DMS 273 (cell line): ENCODE measurements around the gene TMEM258.

ENCODE experiments used
- DNase-seq: peaks from one replicate; lab custom pipeline; 2025; ENCODE audit not compliant: unreplicated experiment; lab: John Stamatoyannopoulos, UW

TMEM258 gene

DNA sequence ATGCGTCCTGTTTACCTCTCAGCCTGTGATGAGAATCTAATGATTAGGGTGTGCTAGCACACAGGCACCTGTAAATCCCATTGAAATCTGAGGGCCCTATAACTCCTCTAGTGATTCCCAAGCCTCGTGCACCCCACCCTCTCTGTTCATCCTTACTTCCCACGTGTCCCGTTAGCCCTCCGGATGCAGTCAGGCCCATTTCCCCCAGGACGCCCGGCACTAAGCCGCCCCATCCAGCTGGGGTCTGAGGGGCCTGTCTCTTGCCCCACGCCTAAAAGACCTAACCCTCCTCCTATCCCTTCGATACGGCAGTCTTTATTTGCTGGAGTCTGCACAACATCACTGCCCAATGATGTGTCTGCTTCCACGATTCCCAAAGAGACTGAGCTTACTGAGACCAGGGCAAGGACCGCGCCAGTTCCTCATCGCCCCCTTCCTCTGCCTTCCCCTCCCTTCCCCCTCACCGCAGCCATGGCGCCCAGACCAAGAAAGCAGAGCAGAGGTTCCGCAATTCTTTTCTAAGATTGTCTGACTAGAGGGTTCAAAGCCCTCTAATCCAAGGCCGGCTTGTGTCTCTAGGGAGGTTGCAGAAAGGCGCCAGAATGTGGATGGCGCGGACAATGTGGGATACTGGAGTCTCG, 34.7 kb upstream of the TMEM258 start:
- no peak for DNase-seq

GRCh38 chr11:61820174-61820573, 27.8 kb upstream of the TMEM258 start:
- no peak for DNase-seq

GRCh38 chr11:61817471-61818202, 25.2 kb upstream of the TMEM258 start:
- DNase-seq: no peak

- peak; percentile 97 for DNase-seq
These were observed 24.5 kb upstream of the TMEM258 start, which contains the start of gene FADS1 for GRCh38 chr11:61816736-61817455. FADS1 (minus strand) TSS chr11:61817003; CDS start chr11:61816929, 74 bp downstream.

DNA sequence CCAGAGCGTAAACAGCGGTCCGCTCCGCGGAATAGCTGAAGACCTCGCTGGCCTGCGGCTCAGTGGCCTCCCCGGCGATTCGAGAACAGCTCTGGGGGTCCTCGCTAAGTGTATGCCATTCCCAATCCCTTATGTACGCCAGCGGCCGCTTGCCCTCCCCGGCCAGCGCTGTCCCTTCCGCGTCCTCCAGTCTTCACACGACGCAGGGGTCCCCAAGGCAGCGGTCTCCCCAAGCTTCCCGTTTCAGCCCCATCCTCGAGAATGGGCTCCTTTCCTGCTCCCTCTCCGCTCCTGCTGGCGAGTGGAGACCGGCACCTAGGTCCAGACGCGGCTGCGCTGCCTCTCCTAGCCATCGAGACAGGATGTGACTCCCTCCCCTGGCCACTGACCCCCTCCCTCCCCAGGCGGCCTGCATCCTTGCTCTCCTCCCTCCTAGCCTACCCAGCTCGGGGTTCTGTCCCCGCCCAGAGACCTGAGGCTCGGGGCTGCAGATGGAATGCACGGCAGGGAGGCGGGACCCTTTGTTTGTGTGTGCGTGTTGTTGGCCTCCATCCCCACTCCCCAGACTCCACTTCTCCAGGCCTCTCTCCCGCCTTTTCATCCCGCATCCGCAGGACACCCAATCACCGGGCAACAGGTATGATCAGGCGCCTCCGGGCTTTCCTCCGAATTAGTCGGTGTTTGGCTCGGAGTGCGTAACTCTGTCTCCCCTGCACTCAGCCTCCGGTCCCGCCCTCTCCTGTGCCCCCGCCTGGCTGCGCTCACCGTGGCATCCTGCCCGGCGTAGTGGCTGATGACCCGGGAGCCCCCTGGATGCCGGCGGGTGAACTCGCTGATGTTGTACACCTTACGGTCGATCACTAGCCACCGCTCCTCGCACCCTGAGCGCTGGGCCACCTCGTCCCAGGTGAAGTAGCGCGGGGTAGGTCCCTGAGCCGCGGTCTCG, 23.7 kb upstream of the TMEM258 start:
- DNase-seq: peak; percentile 90

DNA sequence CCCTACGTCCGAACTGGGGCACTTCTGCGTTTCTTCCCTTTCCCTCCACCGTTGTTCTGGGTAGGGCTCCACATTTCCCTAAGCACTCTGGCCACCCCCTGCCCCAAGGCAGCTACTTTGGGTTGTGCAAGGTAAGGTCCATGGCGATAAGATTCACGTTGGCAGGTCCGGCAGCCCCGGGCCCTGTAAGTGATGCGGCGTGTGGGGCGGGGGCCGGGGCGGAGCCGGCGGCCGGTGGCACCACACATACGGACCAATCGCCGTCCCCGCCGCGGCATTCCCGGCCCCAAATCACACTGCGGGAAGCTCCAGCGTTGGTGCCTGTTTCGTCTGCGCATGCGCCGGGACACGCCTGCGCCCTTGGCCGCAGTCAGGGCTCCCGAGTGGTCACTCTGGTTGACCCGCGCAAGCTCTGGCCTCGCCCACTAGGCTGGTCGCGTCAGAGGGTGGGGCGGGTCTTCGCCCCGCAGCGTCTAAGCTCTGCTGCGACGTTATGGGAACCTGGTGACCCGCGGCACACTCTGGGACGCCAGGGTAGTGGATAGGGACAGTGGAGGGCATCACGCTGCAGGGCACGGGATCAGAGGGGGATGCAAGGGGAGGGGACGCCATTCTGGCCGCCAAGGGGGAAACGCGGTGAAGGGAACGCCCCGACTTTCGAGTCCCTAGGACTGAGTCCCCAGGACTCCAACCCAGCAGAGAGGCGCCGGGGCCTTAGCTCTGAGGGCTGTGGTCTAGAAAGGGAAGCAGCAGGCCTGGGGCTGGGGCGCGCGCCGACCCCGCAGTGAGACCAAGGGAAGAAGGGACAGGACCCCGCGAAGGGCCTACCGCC, 22.8 kb upstream of the TMEM258 start:
- peak; percentile 84 for DNase-seq

DNA sequence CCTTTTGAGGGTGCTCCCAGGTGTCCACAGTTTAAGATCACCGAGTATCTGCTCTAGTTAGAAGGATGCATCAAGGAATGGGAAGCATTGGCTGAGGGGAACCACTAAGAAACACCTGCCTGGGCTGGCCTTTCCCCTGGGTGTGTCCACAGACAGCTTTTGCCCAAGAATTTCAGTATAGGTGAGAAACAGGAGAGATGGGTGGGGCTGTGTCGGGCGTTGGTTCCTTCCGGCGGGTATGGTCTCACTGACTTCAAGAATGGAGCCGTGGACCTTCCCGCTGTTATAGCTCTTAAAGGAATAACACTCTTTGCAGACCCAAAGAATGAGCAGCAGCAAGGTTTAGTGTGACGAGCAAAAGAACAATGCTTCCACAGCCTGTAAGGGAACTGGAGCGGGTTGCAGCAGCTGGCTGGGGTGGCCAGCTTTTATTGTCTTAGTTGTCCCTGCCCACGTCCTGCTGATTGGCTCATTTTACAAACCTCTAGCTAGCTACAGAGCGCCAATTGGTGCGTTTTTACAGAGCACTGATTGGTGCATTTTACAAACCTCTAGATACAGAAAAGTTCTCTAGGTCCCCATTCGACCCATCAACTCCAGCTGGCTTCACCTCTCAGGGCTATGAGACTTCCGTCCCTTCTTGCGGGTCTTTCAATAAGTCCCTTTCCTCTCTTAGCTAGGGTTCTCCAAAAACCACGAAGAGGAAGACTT, 22.0 kb upstream of the TMEM258 start:
- peak; percentile 49 for DNase-seq

DNA sequence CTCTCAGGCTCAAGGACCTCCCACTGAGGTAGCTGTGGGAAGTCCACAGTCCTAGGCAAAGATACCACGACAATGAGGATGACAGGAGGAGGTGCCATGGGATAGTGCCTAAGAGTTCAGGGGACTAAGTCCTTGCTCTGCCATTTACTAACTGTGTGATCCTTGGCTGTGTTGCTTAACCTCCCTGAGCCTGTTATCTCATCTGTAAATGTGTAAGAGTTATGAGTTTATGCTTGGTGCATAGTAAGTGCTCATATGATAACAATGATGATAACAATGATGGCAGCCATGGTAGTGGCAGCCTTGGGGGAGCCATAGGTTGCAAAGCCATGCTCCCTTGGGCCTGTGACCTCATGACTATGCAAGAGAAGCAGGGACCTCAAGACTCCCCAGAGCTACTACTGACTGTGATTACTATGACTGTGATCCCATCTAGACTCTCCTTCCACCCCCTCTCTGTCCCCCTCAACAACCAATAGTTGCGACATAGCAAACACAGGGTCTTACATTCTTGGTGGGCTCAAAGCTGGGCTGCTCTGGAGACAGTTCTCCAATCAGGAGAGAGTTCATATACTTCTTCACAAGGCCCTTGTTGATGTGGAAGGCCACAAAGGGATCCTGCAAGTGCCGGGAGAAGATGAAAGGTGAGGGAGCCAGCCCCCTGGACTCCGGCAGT, 20.5 kb upstream of the TMEM258 start:
- no peak for DNase-seq

DNA sequence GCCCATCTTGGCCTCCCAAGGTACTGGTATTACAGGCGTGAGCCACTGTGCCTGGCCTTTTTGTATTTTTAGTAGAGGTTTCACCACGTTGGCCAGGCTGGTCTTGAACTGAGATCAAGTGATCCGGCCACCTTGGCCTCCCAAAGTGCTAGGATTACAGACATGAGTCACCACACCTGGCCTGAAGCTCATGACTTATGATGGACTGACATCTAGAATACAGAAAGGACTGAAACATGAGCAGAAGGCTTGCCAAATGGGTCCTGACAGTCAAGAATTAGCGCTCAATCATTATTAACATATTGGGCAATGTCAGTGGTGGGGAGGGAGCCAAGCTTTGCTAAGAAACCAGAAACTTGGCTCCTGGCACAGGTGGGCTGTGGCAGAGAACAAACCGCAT, 19.4 kb upstream of the TMEM258 start:
- DNase-seq: no peak

DNA sequence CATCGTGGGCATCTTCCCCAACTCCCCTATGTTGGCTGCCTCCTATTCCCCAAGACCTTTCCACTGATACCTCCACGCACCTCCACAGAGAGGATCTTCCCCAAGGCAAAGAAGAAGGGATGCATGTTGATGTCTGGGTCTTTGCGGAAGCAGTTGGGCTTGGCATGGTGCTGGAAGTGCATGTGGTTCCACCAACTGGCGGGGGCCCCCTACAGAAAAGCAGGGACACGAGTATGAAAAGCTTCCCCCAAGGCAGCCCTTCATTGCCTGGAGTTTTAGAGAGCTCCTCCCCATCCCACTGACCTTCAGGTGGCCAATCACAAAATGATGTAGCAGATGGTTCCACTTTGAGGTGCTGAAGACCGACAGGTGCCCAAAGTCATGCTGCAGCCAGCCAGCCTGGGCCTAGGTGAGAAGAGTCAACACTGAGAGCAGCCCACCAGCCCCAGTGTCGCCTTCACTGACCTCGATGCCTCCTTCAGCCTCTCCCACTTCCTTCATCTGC, 18.3 kb upstream of the TMEM258 start:
- DNase-seq: no peak

- DNase-seq: no peak
These were observed 14.4 kb upstream of the TMEM258 start for GRCh38 chr11:61806785-61807184.

DNA sequence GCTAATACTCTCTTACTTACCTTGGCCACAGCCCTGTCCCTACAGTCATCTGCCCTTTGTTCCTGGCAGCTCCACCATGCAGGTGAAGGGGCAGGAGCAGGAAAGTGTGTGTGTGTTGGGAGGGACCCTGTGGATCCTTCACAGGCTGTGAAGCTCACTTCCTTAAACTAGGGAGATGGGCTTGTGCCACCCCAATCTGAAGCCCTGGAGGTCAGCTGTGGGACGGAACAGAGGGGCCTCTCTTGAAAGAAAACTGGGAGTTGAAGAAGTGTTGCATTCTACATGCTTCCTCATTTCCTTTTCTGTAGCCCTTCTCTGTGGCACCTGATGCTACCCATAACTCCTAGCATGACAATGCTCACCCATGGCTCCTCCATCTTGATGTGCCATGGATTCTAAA, 12.7 kb upstream of the TMEM258 start:
- DNase-seq: no peak

DNA sequence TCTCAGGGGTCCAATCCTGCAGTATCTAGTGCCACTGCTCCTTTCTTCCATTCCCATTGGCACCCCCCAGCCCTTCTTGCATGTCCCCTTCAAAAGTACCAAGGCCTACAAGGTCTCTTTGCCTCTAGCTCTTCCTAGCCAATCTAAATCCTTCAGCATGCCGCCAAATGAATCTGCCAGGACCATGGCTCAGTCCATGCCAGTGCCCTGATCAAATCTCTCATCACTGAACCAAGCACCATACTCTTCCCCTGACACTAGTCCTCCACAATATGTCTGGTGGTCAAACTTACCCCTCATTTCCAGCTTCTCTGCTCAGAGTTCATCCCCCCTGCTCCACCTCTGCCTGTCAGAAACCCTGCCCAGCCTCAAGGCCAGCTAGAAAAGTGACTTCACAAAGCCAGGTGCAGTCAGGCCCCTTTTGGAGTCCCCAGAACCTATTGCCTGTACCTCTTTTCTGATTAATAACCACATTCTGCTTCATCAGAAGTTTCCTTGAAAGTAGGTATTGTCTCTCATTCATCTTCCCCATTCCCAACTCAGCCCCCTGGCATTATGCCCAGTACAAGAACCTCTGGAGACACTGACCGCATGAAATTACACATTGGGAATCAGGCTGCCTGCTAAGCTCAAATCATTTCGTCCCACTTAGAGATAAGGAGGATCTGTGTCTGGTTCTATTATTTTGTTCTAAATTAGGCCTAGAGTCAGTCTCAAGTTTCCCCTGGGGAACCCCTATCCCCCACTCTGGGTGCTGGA, 11.7 kb upstream of the TMEM258 start:
- no peak for DNase-seq

- no peak for DNase-seq
These were observed 10.2 kb upstream of the TMEM258 start for GRCh38 chr11:61802605-61803004.

- DNase-seq: no peak
These were observed 8.2 kb upstream of the TMEM258 start for GRCh38 chr11:61800331-61801281.

DNA sequence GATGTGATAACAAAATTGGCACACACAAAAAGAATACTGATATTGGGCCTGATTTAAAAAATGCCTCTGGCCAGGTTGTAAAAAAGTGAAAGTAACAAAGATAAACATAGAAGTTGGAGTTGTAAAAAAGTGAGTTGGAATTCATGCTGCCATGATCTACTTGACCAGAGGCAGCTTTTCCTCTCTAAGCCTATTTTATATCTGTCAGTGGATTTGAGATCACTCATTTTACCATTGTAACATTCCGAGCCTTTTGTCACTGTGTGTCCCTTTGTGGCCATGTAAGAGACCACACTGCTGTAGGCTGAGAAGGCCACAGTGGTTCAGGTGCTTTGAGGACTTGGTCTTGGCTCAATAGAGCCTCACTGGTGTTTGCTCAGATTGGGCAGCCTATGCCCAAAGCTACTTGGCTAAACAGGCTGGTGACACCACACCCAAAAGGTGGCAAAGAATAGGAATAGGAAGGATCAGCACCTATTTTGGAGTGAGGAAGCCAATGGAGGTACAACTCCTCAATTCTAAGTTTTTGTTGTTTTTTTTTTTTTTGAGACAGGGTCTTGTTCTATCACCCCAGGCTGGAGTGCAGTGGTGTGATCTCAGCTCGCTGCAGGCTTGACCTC, 7.4 kb upstream of the TMEM258 start:
- no peak for DNase-seq
